GM18951 (cell line): ENCODE results near the gene C3orf49.

Experiments used
- POLR2A ChIP-seq: IDR thresholded peaks from 4 replicates; pipeline ENCODE4 v1.6.1; 2011; ENCODE audit warnings: mild to moderate bottlenecking; ENCODE audit not compliant: insufficient read length, insufficient read depth; ENCODE audit errors: extremely low read depth
- in situ Hi-C: fragments of 300-500 bp; cut with MboI; formaldehyde crosslinking; loops from one replicate; pipeline ENCODE4 v1.12.0; 2022; ENCODE audit warnings: low sequenced_read_pairs, mixed read lengths, inconsistent platforms; ENCODE audit not compliant: unreplicated experiment

The C3orf49 gene

DNA sequence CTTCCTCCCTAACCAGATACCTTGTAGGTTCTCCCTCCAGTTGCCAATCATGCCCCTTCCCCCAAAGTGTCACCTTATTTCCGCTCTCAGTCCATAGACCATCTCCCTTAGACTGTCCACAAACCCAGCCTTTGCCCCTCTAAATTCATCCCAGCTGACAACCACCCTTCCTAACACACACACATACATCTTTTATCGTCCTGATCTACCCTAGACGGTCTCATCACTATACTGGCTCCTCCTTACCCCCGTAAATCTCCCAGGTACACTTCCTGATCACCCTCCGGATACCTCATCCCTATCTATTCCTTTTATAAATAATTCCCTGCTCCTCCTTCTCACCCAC lies 43.7 kb downstream of the C3orf49 start:
- TF ChIP-seq POLR2A = no peak
- in situ Hi-C loops = no loop called here

DNA sequence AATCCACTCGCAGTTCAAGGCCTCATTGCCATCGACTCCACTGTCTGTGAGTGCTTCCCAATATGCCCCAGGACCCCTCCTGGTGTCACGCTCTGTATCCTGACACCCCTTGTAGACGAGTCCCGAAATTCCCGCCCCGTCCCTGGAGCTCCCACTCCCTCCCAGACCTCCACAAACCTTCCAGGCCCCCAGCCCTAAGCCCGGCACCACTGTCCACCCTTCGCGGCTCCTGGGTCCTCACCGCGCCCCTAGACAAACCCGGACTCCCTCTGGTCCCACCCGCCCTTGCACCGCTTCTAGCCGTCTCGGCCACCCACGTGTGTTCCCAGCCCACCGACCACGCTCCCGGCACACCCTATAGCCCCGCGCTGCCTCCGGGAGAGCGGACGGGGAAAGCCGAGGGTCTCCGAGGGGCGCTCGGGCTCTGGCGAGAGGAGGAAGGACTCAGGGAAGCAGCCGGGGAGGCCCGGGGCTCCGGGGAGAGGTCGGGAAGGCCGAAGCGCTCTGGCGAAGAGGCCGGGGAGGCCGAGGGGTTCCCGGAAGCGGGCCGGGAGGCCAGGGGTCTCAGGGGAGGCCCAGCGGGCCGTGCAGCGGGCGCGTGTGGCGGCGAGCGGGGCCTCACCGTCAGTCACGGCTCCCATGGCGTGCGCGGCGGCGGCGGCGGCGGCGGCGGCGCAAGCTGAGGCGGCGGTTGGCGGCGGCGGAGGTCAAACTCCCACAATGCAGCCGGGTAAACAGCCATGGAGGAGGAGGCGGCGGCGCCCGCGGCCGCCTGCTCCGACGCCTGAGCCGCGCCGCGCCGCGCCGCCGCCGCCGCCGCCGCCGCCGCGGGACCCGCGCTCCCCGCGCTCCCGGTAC lies 44.3 kb downstream of the C3orf49 start, which contains the start of the genes ATXN7 and THOC7:
ATXN7 (plus strand) TSS at position 718 of the 858 bp plus-strand sequence. CDS start 48,732 bp downstream, outside the sequence.
THOC7 (minus strand) TSS at position 656 of the 858 bp plus-strand sequence; CDS start at position 641, 15 bp downstream.
- in situ Hi-C loops = no loop called here
- TF ChIP-seq POLR2A = peak; percentile 58

DNA sequence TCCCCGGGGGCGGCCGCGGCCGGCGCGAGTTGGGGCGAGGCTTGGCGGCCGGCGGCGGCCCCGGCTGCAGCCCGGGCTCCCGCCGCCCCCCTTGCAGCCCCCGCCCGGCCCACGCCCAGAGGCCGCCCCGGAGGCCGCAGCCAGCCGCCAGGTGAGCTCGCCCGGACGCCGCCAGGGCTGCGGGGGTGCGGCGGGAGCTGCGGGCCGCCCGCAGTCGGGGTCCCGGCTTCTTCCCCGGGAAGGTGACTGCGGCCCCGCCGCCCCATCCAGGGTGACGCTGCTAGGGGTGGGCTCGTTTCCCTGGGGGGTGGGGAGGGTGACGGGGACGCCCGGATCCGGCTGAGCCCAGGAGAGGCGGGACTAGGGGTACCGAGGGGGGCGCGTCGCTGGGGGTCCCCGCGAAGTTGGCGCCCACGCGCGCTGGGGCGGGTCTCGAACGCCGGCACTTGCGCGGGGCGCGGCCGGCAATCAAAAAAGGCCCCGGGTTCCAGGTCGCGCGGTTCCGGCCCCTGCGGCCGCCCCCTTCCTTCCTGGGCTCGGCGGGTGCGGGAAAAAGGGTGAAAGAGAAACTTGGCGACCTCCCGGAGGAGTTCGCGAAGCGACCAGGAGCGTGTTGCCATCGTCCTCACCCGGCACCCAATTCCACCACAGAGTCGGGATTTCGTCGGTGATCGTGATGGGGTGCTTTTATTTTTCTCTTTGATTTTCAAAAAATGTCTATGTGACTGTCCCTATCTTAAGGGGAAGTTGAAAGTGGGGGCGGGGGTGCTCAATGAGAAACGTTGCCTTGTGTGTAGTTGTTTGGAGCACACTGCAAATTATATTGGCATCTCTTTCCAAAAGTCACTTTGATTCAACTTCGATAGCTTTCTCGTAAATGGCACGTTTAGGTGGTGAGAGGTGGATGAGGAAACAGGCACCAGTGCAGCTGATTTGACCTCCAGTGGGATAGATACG lies 45.2 kb downstream of the C3orf49 start:
- in situ Hi-C loops = no loop called here
- peak; percentile 51 for TF ChIP-seq POLR2A

DNA sequence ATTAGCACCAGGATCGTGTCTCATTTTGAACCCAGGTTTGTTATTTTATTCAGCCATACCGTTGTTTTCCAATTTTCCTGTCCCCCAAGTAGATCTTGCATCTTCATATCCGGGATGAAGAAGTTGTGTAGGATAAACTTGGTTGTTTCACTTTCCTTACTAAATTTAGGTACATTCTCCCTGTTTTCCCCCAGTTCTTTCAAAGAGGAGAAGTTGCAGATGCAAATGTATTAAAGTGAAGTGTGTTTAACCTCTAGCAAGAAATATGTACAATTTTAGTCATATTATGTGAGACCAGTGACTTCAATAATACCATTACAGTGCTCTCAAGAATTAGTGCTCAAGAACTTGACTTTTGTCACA lies 45.8 kb downstream of the C3orf49 start:
- TF ChIP-seq POLR2A = no peak
- in situ Hi-C loops = no loop called here

DNA sequence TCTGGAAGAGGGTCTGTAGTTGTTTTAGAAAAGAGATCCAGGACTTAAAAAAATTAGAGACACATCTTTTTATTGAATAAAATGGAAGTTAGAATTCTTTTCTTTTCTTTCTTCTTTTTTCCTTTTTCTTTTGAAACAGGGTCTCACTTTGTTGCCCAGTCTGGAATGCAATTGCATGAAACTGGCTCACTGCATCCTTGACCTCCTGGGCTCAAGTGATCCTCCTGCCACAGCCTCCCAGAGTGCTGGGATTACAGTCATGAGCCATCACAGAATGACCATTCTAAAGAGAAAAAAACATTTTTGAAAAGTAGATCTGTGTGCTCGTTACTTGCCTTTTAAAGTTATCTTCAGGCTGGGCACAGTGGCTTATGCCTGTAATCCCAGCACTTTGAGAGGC lies 48.1 kb downstream of the C3orf49 start:
- no peak for TF ChIP-seq POLR2A
- in situ Hi-C loops = no loop called here

DNA sequence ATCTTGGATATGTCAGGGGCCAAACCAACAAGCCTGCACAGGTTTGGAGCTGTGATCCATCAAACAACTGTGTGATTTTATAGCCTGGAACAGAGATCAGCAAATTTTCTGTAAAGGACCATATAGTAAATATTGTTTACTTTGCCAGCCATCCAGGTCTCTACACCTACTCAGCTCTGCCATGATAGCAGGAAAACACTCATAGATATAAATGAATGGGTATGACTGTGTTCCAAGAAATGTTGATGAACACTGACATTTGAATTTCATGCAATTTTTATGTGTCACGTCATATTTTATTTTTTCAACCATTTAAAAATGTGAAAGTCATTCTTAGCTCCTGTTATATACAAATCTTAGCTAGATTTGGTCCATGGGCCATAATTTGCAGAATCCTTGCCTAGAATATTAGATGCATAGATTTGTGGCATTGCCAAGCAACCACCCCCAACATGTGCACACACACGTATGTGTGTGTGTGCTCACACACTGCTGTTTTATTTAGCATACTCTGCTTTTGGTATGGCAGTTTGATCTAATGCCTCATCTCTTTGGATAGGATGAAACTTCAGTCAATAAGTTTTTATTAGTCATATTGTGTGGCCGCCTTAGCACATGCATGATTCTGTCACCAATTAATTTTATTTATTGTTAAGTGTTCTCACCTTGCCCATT lies 51.0 kb downstream of the C3orf49 start:
- in situ Hi-C loops = no loop called here
- no peak for TF ChIP-seq POLR2A

DNA sequence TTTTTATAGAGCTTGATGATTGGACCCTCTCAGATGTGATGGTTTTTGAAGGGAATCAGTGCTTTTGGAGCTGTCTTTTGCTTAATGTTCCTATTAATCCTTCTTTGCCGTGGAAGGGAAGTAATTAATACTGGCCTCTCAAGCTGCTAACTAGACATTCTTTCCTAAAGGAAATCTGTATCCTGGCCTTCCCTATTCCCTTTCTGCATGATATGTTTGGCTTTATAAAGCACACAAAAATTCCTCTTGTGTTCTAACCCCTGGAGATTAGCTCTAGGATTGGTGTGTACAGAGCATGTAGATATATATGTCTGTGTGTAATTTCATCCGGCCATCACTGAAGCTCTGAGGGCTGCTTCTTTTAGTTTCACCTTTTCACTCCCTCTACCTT lies 51.5 kb downstream of the C3orf49 start:
- TF ChIP-seq POLR2A = no peak
- in situ Hi-C loops = no loop called here

DNA sequence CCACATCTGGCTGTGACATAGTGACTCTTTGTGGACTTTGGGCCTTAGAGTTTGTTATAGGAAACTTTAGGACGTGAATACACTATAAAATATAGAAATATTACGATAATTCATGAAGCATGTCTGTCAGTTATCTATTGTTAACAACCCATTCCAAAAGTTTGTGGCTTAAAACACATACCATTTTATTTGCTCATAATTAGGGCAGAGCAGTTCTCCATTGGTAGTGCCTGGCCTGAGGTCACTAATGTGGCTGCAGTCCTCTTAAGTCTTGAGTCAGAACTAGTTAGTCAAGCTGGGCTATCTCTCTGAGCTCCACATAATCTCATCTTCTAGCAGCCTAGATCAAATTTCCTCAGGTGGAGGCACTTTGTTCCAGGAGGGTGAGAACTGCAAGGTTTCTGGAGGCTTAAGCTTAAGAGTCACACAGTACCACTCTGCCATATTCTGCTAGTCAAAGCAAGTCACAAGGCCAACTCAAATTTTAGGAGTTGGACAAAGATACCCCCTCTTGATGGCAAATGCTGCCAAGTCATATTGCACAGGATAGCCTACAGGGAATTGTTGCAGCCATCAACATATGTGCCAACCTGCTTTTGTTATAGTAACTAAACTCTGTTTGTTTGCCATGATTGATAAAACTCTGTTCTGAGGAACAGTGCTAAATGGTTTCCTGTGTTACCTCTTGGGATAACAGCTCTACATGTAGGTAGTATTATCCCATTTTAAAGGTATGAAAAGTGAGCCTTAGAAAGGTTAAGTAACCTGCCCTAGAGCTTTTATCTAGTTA lies 53.2 kb downstream of the C3orf49 start:
- in situ Hi-C loops = no loop called here
- no peak for TF ChIP-seq POLR2A

DNA sequence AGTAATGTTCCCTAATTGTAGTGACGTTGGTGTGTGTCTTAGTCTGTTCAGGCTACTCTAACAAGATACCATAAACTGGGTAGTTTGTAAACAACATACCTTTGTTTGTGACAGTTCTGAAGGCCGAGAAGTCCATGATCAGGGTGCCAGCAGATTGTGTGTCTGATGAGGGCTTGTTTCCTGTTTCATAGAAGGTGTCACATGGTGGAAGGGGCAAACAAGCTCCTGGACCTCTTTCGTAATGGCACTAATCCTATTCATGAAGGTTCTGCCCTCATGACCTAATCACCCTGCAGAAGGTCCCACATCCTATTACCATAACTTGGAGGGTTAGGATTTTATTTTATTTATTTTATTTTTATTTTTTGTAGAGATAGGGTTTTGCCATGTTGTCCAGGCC lies 55.7 kb downstream of the C3orf49 start:
- in situ Hi-C loops = no loop called here

DNA sequence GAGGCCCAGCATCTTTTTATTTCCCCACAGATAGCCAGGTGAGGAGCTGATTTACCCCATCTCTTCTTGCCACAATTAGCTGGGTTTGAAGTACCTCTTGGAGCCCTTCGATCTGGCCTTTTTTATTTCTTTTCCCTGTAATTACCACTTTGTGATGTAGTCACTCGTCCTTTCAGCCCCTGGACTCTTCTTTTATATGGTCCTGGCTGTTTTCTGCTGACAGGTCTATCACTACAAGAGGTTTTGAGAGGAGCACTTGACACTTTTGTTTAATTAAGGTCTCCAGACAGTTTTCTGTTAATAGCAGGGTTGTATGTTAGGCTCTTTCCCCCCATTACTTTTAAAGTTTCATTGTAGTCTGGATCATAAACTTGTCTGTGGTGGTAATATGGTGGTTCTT lies 56.4 kb downstream of the C3orf49 start:
- in situ Hi-C loops = no loop called here
- no peak for TF ChIP-seq POLR2A

More for the DNA sequence above, 55.7 kb downstream of the C3orf49 start:
- TF ChIP-seq POLR2A = no peak

DNA sequence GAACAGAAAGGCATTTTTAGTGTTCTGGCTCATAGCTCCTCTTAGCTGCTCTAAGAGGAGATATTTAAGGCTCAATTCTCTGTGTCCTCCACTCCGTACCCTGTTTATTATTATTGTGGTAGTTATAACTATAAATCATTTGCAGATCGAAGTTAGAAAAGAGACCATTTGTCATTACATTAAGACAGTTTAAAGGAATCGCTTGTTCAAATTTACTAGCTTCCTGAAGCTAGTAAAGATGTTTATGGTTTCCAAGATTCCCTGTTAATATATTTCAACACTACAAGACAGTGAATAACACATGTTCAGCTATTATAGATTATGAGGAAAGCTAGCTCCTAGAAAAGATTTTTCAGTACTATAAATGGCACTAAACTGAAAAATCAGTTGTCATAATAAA lies 57.2 kb downstream of the C3orf49 start:
- in situ Hi-C loops = no loop called here
- TF ChIP-seq POLR2A = no peak

DNA sequence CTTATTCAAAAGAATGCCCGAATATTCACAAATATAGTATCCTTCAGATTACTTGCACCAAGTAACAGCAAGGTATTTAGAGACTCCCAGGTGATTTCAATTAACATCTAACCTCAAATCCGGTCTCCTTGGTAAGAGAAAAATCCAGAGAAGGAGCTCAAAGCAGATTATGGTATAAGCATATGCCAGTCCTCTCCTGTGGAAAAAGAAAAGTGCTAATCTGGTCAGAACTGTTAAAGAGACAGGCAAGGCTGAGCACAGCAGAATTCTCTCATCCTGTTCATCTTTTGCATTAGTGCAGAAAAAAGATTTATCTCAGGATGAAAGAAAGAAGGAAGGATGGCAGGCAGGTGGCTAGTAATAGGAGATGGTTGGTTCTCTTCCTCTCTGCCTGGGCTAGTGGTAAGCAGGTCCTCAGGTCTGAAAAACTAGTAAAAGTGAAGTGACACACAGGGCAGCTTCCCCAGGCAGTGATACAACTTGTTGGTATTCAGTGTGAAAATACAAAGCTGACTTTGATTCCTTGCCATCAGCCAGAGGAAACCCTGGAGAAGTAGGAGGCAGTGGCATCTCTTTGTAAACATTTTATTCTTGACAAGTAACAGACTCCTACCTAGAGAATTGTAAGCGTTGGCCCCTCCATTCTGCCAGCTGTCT lies 58.8 kb downstream of the C3orf49 start:
- in situ Hi-C loops = no loop called here
- no peak for TF ChIP-seq POLR2A

DNA sequence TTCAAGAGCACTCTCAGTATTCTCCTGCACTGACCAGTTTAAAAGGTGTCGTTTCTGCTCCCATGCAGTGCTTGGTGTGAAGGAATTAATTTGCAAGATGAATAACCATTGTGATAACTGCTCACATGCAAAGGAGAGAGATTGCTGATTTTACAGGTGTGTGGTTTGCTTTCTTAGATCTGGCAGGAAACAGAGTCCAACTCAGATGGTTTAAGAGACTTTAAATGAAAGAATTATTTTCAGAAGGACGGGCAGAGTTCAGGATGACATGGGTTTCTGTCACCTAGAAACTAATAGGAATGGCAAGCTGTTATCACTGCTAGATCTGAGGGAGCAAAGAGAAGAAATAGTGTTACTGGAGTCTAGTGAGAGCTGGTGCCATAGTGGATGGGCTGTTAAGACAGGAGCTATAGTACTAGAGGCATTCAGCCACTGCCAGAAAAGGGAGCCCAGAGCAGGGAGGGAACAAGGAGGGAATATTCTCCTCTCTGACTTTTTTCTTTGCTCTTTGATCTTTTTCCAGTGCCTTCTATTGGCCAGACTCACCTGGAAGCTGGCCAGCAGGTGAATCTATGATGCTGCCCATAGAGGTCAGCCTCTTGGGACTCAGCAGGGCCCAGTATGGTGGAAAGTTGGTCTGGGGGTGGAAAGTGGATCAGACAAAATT lies 59.4 kb downstream of the C3orf49 start:
- in situ Hi-C loops = no loop called here

More for the DNA sequence above, 59.4 kb downstream of the C3orf49 start:
- no peak for TF ChIP-seq POLR2A
